GM12865 (cell line): Measurements from ENCODE around the gene ZNF483.
"Not testable (repeated sequence)": the region's sequence is repeated elsewhere in the genome, so short reads cannot be mapped to it uniquely, and the experiment has no call there.

Source experiments
- DNase-seq: peaks from one replicate; pipeline ENCODE4 v3.0.0; 2010; ENCODE audit warnings: low read depth
- H3K4me3 ChIP-seq: 2 replicates; pipeline ENCODE4 v1.5.1; 2011; ENCODE audit warnings: mild to moderate bottlenecking, low read depth, low read length, control low read depth
- TF ChIP-seq, protein P1 (sequence below): IDR thresholded peaks from 2 replicates; pipeline ENCODE4 v1.5.1; 2011; ENCODE audit warnings: low read length, control low read depth, low read depth, inconsistent platforms; ENCODE audit not compliant: insufficient read depth; ENCODE audit errors: missing control alignments

ZNF483 gene

DNA sequence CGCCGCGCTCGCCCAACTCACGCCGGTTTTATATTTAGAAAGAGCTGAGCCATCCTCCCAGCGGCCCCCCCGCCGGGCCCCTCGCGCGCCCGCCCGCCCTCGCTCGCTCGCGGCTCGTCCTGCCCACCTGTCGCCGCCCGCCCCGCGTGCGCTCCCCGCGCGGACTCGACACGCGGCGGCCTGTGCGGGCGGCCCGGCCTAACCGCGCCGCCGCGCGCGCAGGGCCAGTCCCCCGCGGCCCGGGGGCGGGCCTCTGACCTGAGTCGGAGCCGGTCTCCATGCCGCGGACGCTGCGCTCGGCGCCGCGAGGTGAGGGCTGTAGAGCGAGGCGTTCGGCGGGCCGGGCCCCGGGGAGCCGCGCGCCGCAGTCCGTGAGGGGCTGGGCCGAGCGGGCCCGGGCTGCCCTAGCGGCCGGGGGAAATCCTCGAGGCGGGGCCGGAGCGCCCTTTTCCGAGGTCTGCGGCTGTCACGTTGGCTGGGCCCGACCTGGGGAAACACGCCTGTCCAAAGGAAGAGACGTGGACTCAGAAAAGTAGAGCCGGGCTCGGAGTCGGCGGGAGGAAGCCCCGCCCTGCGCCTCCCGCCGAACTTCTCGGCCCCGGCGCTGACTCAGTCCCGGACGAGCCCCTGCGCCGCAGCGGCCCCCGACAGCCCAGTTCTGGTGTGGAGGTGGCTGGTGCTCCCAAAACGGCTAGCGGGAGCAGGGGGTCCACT is 41.0 kb upstream of the ZNF483 start, which contains the start of gene ECPAS:
Gene ECPAS, minus strand, starts transcription at position 526 of the 714 bp plus-strand sequence. CDS start 11,465 bp downstream, outside the sequence.
- TF ChIP-seq, protein P1, sequence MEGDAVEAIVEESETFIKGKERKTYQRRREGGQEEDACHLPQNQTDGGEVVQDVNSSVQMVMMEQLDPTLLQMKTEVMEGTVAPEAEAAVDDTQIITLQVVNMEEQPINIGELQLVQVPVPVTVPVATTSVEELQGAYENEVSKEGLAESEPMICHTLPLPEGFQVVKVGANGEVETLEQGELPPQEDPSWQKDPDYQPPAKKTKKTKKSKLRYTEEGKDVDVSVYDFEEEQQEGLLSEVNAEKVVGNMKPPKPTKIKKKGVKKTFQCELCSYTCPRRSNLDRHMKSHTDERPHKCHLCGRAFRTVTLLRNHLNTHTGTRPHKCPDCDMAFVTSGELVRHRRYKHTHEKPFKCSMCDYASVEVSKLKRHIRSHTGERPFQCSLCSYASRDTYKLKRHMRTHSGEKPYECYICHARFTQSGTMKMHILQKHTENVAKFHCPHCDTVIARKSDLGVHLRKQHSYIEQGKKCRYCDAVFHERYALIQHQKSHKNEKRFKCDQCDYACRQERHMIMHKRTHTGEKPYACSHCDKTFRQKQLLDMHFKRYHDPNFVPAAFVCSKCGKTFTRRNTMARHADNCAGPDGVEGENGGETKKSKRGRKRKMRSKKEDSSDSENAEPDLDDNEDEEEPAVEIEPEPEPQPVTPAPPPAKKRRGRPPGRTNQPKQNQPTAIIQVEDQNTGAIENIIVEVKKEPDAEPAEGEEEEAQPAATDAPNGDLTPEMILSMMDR: no peak
- peak; percentile 90 for DNase-seq

DNA sequence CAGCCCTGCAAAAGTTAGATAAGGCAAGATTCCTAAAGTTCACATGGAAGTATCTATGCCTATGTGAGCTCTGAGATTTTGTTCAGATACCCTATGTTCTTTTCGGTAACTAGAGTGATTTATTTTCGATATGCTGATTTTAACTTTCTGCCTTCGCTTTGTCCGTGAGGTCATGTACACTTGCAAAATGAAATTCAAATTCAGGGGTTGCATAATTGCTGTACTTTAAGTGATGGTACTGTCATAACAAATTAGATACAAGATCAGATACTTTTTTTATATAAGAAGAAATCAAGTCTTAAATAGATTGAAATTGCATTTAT is 40.4 kb upstream of the ZNF483 start:
- TF ChIP-seq, protein P1: no peak
- no peak for DNase-seq
- peak overlapping the region; percentile 96 for H3K4me3 ChIP-seq

More for the DNA sequence above, 41.0 kb upstream of the ZNF483 start, which contains the start of gene ECPAS:
- H3K4me3 ChIP-seq: peak within 1 kb of the TSS; percentile 96

DNA sequence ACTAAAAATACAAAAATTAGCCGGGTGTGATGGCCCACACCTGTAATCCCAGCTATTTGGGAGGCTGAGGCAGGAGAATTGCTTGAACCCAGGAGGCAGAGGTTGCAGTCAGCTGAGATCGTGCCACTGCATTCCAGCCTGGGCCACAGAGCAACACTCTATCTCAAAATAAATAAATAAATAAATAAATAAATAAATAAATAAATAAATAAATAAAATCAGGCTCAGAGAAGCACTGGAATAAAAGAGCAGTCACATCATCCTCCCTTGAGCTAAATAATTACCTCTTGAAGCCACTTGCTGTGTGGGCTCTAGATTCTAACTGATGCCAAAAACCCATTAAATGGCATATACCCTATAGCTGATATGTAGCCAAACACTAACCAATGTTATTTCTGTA is 27.8 kb upstream of the ZNF483 start:
- H3K4me3 ChIP-seq, DNase-seq: not testable (repeated sequence)

DNA sequence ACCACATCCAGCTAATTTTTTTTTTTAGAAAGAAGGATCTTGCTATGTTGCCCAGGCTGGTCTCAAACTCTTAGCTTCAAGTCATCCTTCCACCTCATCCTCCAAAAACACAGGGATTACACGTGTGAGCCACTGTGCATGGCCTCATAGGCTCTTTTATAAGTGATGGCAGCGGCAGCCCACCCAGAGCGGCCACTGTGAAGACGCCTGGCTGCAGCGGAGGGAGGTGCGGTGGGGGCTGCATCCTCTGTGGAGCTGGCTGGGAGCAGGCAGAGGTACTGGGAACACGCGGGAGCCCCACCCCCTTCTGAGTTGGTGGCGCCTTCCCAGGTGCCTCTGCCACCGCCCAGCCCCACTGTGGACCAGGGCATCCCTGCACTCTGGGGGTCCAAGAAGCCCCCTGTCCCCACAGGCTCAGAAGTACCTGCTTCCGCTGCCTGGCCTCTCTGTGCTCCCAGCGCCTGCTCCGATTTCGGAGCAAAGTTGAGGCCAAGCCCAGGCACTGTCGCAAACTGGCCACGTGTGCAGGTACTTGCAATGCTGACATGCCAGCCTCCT is 23.9 kb upstream of the ZNF483 start:
- no peak for DNase-seq
- TF ChIP-seq, protein P1: no peak

DNA sequence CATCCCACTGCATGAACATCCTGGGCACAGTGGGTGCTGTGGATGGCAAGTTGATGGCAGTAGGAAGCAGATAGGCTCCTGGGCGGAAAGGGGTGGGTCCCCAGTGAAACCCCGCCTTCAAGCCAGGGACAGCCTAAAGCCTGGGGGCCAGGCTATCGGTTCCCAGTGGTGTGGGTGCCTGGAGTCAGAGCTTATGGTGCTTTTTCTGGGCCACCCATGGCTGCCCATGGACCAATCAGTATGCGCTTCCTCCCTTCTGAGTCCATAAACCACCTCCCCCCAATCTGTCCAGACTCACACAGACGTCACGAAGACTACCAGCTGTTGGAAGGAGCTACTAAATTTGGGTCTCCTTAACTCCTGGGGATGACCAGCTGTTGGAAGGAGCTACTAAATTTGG is 23.3 kb upstream of the ZNF483 start:
- TF ChIP-seq, protein P1: no peak
- no peak for DNase-seq
- no peak overlapping the region for H3K4me3 ChIP-seq

More for the DNA sequence above, 23.9 kb upstream of the ZNF483 start:
- no peak overlapping the region for H3K4me3 ChIP-seq

DNA sequence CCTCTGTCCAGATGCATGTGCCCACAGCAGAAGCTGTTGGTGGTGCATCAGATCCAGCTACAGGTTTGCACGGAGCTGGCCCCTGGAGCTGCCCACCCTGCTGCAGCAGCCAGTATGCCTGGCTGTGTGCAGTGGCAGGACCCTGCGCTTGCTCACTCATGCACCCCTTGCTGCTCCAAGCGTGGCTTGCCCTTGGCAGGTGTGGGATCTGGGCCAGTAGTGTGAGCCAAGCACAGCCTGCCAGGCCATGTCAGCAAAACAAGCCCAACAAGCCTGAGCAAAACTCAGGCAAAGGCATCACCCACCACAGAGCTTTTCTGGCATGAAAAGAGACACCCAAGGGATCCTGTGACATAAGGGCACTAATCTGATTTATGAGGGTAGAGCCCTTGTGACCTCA is 22.5 kb upstream of the ZNF483 start:
- no peak for DNase-seq
- TF ChIP-seq, protein P1: no peak

DNA sequence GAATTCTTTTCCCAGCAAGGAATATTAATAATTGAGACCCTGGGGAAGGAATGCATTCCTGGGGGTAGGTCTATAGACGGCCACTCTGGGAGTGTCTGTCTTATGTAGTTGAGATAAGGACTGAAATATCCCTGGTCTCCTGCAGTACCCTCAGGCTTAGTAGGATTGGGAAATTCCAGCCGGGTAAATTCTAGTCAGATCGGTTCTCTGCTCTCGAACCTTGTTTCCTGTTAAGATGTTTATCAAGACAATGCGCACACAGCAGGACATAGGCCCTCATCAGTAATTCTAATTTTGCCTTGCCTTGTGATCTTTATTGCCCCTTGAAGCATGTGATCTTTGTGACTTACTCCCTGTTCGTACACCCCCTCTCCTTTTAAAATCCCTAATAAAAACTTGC is 13.4 kb upstream of the ZNF483 start:
- not testable (repeated sequence) for H3K4me3 ChIP-seq, DNase-seq

More for the DNA sequence above, 22.5 kb upstream of the ZNF483 start:
- H3K4me3 ChIP-seq: no peak overlapping the region

DNA sequence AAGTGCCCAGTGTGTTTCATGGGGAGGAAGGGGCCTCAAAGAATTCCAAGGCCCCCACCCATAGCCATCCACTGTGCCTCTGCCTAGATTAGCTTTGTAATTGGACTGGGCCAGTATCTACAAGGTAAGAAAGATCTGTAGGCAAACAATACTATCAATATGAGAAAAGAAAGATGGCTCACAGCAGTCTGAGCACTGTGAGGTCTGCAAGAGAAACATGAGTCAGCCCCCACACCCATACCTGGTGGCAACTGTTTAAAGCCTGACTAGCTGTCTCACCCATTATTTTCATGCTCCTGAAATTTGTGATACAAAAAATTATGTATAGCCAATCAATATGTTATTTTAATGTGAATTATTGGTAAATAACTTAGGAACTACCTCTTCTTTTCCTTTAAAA is 10.0 kb upstream of the ZNF483 start:
- no peak overlapping the region for H3K4me3 ChIP-seq
- TF ChIP-seq, protein P1: no peak
- DNase-seq: no peak
